Skeletal muscle cell (primary cell): ENCODE measurements around the gene NAP1L4.

ENCODE experiments used
- DNase-seq: peaks from one replicate; pipeline ENCODE4 v3.0.0-alpha.2; 2010; ENCODE audit warnings: low read depth
- H3K4me3 ChIP-seq: 2 replicates; pipeline ENCODE4 v1.5.1; 2011; ENCODE audit warnings: low read depth, mild to moderate bottlenecking, control low read depth, low read length, moderate library complexity

The NAP1L4 gene

DNA sequence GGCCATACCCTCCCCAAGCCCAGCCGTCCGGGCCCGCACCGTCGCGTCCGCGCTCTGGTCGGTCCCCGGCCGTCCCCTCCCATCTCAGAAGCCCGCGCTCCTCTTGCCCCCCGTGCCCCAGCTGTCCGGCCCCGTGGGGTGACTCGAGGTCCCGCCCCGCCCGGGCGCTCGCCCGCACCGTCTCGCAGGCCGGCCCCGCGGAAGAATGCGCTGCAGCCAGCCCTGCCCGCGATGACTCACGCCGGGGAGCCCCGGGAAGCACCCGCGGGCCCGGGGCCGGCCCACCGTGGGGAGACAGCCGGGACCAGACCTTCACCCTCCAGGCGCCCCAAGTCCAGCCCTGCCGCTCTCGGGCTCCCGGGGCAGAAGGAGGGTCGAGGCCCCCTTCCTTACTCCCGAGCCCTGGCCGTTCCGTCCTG is 62.6 kb downstream of the NAP1L4 start:
- peak overlapping the region; percentile 75 for H3K4me3 ChIP-seq
- DNase-seq: no peak

DNA sequence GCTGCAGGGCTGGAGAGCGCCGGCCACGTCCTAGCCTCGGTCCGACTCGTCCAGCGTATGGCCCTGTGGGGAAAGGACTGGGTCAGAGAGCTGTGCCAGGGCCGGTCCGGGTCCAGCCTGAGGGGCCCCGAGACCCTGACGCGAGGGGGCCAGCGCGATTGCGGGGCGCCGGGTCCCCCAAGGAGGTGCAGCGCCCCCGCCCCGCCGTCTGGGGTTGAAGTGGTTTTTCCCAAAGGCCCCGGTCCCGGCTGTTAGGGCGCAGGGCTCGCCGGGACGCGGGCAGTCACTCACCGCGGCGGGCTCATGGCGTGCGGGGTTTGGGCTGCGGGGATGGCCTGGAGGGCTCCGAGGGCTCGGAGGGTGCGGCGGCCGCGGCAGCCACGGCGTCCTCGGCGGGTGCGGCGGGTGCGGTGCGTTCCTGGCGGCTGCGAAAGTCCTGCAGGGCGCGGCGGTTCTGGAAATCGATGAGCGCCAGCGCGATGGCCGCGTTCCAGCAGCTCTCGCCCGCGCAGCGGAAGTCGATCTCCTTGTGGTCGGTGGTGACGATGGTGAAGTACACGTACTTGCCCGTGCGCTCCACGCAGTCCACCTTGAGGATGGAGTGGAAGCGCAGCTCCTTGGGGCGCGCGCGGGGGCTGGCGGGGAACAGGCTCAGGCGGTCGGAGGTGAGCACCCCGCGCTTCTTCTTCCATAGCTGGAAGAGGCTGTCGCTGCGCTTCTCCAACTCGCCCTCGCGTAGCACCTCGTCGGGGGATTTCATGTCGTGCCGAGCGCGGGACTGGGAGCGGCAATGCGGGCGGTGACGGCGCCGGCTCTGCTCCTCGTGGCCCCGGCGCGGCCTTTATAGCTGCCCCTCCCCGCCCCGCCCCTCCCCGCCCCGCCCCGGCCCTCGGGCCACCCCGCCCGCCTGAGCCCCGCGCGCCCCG is 63.3 kb downstream of the NAP1L4 start, which contains the start of gene PHLDA2:
TSS of gene PHLDA2 (minus strand) at position 816 of the 926 bp plus-strand sequence. CDS start at position 760, 56 bp downstream.
- H3K4me3 ChIP-seq: peak within 1 kb of the TSS; percentile 75
- DNase-seq: peak; percentile 53

GRCh38 chr11:2927851-2928604 is 64.1 kb downstream of the NAP1L4 start:
- DNase-seq: no peak
- peak overlapping the region; percentile 75 for H3K4me3 ChIP-seq

GRCh38 chr11:2927121-2927800 is 64.9 kb downstream of the NAP1L4 start:
- peak overlapping the region; percentile 75 for H3K4me3 ChIP-seq
- no peak for DNase-seq

- no peak for DNase-seq
- H3K4me3 ChIP-seq: no peak overlapping the region
Observed at GRCh38 chr11:2926611-2927051, 65.5 kb downstream of the NAP1L4 start.

DNA sequence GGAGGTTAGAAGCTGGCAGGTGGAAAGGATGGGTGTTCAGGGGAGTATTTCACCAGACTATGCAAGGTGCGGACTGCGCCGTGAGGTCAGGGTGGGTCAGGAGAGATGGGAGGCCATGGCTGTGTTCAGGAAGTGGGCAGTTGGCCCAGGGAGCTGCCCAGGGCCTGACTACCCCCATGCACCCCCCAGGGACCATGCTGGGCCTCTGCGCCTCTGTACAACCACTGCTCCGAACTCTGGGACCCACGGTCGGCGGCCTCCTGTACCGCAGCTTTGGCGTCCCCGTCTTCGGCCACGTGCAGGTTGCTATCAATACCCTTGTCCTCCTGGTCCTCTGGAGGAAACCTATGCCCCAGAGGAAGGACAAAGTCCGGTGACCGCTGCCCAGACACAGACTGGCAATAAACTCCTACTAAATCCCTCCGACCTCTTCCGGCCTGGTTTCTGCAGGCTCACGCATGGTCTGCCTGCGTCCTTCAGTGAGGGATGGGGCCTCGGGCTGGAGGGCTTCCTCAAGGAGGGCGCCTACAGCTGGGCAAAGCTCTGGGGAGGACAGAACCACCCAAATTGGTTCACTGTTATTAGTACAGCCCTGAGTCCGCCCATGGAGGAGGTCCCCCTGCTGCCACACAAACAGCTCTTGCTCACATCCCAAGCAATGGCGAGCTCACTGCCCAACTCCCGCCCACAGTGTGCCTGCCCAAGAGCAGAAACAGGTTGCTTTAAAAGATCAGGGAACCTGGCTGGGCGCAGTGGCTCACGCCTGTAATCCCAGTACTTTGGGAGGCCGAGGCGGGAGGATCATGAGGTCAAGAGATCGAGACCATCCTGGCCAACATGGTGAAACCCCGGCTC is 67.1 kb downstream of the NAP1L4 start:
- no peak for DNase-seq
- H3K4me3 ChIP-seq: no peak overlapping the region

- DNase-seq: no peak
Observed at GRCh38 chr11:2924381-2924780, 67.7 kb downstream of the NAP1L4 start.

DNA sequence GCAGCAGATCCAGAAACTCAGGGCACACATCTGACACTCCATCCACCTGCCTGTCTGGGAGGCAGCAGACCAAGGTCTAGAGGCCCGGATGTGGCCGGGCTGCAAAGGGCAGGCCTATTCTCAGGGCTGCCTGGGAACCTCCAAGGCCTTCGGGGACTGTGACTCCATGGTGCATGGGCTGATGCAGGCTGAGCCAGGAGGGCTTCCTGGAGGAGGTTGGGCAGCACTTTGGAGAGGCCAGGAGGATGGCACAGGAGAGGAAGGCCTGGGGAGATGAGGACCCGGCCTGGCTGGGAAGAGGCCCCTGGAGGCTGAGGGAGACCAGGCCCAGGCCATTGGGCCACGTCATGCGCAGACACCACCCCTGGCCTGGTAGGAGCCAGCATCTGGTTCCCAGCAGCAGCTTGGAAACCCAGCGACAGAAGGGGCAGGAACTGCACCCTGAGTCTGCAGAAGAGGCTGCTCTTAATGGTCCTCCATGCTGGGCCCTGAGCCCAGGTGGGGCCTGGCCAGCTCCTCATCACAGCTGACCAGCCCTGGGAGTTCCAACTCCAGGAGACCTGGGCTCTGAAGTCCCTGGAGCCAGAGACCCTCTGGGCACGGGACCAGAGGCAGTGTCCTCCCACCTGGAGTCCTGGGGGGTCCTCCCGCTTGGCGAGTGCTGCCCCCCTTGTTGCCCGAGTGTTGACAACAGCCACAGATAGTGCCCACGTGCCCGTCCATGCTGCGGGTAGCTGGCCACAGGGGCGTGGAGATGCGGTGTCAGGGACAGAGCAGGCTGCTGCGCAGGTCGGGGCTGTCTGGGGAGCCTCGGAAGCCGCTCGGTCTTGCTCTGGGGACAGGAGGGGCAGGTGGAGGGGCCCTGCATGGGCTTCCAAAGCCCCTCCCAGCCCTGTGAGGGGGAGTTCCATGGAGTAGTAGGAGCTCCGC is 68.4 kb downstream of the NAP1L4 start:
- H3K4me3 ChIP-seq: no peak overlapping the region
- no peak for DNase-seq

More at GRCh38 chr11:2924381-2924780, 67.7 kb downstream of the NAP1L4 start:
- no peak overlapping the region for H3K4me3 ChIP-seq

- no peak overlapping the region for H3K4me3 ChIP-seq
- no peak for DNase-seq
Observed at GRCh38 chr11:2922655-2923054, 69.5 kb downstream of the NAP1L4 start.

GRCh38 chr11:2921742-2922493 is 70.2 kb downstream of the NAP1L4 start:
- H3K4me3 ChIP-seq: no peak overlapping the region
- no peak for DNase-seq

DNA sequence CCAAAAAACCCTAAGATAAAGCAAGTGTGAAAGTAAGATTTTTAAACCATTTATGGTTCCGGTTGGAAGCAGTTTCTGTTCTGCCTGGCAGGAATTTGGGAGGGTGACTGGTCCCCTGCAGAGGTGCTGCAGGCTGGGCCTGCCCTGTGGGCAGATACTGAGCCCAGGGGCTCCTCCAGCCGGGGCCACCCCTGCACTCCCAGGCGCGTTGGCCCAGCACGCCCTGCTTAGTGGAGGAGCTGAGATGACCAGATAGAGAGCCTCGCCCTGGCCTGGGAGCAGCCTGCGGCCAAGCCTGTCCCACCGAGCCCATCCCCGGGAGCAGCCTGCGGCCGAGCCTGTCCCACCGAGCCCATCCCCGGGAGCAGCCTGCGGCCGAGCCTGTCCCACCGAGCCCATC is 70.9 kb downstream of the NAP1L4 start:
- no peak for DNase-seq

GRCh38 chr11:2920343-2920742 is 71.8 kb downstream of the NAP1L4 start:
- DNase-seq: no peak
- H3K4me3 ChIP-seq: no peak overlapping the region

More for the DNA sequence above, 70.9 kb downstream of the NAP1L4 start:
- no peak overlapping the region for H3K4me3 ChIP-seq

GRCh38 chr11:2919837-2920236 is 72.3 kb downstream of the NAP1L4 start:
- no peak overlapping the region for H3K4me3 ChIP-seq
- DNase-seq: no peak

DNA sequence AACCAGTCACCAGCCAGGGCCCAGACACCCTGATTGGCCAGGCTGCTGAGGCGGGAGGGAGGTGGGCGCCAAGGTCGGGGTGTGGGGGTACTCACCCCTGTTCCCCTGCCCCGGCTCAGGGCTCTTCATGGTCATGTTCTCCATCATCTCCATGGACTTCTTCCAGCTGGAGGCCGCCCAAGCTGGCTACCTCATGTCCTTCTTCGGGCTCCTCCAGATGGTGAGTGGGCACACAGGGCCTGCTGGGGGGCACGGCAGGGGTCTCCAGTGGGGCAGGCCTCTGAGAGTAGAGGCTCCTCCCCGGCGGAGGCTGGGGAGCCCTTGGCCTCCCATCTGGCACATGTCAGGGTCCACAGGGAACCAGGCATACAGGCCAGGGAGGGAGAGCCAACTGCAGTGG is 72.9 kb downstream of the NAP1L4 start:
- DNase-seq: no peak
- no peak overlapping the region for H3K4me3 ChIP-seq

- H3K4me3 ChIP-seq: no peak overlapping the region
- no peak for DNase-seq
Observed at GRCh38 chr11:2917842-2918490, 74.2 kb downstream of the NAP1L4 start.

GRCh38 chr11:2916892-2917645 is 75.1 kb downstream of the NAP1L4 start:
- DNase-seq: no peak
- no peak overlapping the region for H3K4me3 ChIP-seq
